HG03159 (cell line): ENCODE data around the gene FBXW8.

Experiments
- ATAC-seq: cut with Tn5 transposase; IDR thresholded peaks from one replicate; pipeline ENCODE4 v1.9.1; 2021; ENCODE audit warnings: mild to moderate bottlenecking, moderate library complexity; ENCODE audit not compliant: unreplicated experiment

Gene FBXW8

GRCh38 chr12:117036547-117036946 is 125.8 kb downstream of the FBXW8 start:
- no peak for ATAC-seq

DNA sequence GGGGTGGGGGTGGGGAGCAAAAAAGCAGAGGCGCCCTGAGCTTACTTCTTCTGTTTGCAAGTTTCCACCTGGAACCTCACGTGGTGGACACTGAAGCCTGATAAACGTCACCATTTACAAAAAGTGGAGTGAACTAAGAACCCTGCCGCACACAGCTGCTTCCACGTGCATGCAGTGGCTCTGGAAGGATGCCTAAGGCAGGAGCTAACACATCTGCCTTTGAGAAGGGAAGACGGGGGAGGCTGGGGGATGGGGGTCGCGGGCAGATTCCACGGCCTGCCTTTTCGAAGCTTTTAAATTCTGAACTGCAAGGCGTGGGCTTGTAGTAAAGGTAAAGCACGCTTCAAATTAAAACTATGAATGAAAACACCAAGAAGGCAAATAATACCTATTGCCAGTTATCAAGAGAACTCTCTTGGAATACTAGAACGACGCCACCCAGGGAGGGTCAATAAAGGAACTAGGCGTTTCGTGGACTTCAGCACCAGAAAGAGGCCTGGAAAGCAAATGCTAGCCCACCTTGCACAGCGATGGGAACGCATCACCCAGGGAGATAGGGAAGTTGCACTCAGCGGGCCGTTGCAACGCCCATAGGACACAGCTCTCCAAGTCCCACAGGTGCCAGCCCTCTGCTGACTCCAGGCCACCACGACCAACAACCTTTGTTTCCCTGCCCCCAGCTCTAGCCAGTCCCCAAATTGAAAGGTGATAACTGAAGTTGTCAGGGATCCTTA is 126.7 kb downstream of the FBXW8 start:
- ATAC-seq: no peak

GRCh38 chr12:117038023-117038680 is 127.4 kb downstream of the FBXW8 start:
- no peak for ATAC-seq

DNA sequence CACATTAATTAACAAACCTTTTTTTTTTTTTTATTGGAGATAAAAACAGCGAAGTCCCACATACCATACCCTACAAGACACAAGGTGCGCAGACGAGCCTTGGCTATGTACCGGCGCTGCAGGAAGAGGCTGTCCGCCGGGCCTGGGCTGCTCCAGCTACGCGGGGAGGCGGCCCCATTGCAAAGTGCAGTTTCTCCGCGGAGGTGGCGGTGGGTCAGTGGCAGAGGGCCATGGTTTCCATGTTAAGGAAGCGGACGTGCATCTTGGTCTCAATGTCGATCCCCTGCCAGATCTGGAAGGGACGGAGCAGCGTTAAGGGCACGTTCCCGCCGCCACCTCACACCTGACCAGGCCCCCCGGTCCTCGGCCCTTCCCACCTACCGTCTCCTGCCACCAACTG is 128.2 kb downstream of the FBXW8 start:
- ATAC-seq: no peak

- no peak for ATAC-seq
Measured at GRCh38 chr12:117039891-117040309, 129.2 kb downstream of the FBXW8 start.

DNA sequence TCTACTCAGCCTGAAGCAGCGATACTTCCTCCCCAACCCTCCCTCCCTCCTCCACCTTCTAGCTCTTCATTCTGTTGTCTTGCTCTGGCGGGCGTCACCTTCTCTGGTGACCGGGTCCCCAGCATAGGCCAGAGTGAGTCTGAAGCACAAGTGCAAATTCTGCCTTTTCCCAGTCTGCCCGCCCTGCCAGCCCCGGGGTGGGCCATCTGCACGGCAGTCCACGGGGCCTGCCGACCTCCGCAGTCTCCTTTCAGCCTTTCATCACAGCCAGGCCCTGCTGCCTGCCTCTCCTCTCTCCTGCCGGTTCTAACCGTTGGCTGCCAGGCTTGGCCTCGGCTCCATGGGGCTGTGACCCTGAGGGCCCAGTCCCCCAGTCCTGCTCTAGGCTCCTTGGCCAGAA is 129.7 kb downstream of the FBXW8 start:
- ATAC-seq: no peak

- no peak for ATAC-seq
Measured at GRCh38 chr12:117041798-117042170, 131.0 kb downstream of the FBXW8 start.

GRCh38 chr12:117042171-117042842 is 131.6 kb downstream of the FBXW8 start:
- ATAC-seq: no peak

GRCh38 chr12:117042862-117043261 is 132.1 kb downstream of the FBXW8 start:
- ATAC-seq: no peak

- no peak for ATAC-seq
Measured at GRCh38 chr12:117044311-117044710, 133.6 kb downstream of the FBXW8 start.

DNA sequence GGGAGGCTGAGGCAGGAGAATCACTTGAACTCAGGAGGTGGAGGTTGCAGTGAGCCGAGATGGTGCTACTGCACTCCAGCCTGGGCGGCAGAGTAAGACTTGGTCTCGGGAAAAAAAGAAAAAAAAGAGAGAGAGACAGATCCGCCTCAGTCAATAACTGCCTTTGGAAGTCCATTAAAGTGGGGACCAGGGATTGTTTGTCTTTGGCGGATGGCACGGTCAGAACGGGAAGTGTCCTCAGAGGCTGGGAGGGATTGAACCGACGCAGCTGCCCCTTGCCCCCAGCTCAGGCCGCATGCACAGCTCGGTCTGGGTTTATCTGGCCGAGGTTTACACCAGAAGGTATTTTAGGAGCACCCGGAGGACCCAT is 134.0 kb downstream of the FBXW8 start:
- ATAC-seq: no peak

GRCh38 chr12:117045160-117046010 is 134.6 kb downstream of the FBXW8 start:
- ATAC-seq: no peak

DNA sequence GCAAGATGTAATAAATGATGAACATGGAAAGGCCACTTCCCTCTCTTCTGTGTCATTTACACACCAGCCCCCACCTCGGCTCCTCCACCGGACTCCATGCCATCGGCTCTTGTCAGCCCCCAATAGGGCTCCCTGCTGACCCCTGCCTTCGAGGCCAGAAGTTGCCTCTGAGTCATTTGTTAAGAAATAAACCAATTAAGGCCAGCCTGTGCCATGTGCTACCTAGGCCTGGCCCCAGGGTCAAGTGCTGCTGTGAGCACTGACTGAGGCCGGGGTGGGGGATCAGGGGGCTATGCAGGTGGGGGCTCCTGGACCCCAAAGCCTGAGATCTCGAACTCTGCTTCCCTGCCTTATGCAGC is 135.2 kb downstream of the FBXW8 start:
- ATAC-seq: no peak

DNA sequence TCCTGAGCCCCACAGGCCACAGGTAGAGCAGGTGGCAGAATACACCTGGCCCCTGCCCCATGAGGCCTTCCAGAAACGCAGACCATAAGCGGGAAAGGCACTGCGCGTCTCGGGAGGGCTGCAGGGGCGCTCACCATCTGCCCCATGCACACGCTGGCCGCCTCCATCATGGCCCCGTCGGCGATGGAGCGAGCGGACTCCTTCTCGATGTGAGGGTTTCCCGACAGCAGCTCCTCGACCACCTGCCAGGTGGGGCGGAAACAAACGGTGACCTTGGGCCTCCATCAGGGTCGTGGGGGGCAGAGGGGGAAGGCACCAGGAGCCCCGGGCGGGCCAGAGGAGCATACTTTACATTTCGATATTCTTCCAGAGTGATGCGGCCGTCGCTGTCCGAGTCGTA is 135.7 kb downstream of the FBXW8 start:
- ATAC-seq: no peak

- no peak for ATAC-seq
Measured at GRCh38 chr12:117046861-117047530, 136.2 kb downstream of the FBXW8 start.

DNA sequence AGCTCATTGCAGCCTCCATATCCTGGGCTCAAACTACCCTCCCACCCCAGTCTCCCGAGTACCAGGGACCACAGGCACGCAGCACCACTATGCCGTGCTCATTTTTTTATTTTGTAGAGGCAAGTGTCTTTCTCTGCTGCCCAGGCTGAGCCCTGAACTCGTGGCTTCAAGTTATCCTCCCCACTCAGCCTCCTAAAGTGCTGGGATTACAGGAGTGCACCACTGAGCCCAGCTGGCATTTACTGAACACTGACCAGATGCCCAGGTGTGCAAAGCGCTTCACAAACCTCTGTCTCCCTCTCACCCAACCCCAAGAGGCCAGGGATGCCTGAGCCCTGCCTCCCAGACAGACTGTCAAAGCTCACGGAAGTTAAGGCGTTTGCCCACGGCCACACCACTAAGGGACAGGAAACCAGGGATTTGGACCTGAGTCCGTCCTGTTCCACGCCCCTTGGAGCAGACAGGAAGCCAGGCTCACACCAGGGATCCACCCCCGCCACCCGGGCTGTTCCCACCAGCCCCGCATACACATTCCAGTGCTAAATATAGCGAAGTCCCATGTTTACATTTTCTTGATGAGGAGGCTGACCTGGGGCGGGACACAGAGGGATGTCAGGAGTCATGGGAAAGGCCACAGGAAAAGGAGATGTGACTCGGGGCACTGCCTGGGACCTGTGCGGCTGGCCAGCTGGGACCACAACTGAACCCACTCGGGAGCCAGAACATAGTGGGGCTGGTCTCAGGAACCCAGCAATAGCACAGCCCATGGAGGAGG is 137.2 kb downstream of the FBXW8 start:
- ATAC-seq: no peak

GRCh38 chr12:117048585-117048904 is 137.8 kb downstream of the FBXW8 start:
- ATAC-seq: no peak

GRCh38 chr12:117049295-117049694 is 138.5 kb downstream of the FBXW8 start:
- no peak for ATAC-seq

GRCh38 chr12:117050060-117050459 is 139.3 kb downstream of the FBXW8 start:
- ATAC-seq: no peak

GRCh38 chr12:117051380-117051779 is 140.6 kb downstream of the FBXW8 start:
- no peak for ATAC-seq
